Bone marrow (tissue), 2 donors: ENCODE results near the gene IL1B.

Experiments used
- DNase-seq, 2 donors: peaks; one replicate each; lab custom pipeline; 2025; lab: John Stamatoyannopoulos, UW

IL1B gene

DNA sequence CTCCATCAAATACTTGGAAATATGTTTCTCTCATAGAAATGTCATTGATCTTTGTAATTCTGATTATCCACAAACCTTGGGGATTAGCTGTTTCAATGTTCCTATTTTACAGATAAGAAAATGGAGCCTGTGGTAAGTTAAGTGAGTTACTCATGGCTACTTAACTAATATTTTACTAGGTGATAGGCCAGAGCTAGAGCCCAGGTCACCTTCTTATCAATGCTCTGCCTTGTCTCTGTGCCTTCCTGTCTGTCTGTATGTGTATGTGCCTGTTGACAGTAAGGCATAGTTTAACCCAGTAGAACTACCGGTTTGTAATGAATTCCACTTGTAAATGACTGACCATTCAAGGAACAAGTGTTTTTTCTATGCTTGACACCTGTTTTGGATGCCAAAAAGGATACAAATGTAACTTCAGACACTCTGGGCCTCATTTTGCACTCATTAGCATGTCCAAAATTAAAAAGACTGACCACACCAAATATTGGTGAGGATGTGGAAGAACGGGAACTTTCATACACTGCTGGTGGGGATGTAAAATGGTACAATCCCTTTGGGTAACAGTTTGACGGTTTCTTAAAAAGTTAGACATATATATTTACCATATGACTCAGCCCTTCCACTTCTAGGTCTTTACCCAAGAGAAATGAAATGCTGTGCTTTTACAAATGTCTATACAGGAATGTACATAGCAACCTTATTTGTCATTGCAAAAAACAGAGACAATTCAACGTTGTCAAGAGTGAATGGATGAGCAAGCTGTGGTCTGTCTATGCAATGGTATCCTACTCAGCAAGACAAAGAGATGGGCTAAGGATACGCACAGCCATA, 32.7 kb downstream of the IL1B start:
- no peak for DNase-seq

- no peak for DNase-seq
These were observed 35.5 kb downstream of the IL1B start for GRCh38 chr2:112800881-112801583.

DNA sequence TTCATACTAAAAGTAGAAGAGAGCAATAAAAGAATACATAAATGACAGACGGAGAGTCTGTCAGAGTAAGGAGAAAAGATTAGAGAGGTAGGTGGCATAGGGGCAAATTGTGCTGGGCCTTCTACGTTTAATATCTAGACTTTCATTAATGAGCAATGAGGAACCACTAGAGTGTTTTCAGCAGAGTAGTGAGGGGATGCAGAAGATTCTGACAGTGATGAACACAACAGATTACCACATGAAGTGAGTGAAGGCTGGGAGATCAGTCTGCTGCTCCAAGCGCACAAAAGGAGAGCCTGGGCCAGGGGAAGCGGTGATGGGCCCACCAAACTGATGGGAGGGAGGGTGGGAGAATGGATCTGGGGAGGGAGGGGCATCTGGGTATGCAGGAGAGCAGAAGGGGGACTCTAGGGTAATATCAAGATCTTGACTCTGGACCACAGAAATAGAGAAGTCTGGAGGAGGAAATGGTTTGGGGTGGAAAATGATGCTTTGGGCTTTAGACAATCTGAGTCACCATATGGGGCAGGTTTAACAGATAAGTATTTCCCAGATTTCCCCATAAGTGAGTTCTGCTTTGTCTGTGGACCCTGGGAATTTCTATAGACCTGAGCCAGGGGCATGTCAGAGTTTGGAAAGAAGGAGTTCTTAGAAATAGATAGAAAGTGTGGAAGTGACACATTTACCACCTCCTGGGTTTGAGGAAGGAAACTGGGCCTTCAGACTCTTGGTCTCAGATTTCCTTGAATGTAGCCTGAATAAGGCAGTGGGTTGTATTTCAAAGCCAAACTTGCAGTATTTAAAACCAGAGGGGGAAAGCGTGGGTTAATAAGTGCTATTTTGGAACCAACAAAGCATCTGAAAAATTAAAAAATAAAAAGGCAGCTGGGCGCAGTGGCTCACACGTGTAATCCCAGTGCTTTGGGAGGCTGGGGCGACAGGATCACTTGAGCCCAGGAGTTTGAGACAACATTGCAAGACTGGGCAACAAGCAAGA, 37.3 kb downstream of the IL1B start:
- DNase-seq, result peak; percentile 38 to 62

- no peak for DNase-seq
These were observed 40.1 kb downstream of the IL1B start for GRCh38 chr2:112796486-112796885.

- DNase-seq, result peak in 1 of 2 donors; percentile 79
These were observed 40.8 kb downstream of the IL1B start for GRCh38 chr2:112795774-112796173.

DNA sequence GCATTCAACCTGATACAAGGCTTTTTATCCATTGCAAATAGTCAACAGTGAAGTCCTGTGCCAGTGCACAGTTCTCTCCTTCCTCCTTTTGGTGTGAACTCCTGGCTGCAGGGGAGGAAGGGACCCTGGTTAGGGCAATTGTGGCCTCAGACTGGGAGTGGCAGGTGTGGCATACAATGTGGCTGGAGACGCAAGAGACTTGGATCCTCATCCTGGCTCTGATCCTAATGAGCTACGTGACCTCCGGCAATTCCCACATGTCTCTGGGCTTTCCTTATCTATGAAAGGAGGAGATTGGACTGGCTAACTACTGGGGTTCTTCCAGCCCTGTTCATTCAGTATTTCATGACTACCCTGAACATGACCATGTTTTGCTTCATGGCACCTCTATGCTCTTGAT, 41.7 kb downstream of the IL1B start:
- DNase-seq, result no peak

DNA sequence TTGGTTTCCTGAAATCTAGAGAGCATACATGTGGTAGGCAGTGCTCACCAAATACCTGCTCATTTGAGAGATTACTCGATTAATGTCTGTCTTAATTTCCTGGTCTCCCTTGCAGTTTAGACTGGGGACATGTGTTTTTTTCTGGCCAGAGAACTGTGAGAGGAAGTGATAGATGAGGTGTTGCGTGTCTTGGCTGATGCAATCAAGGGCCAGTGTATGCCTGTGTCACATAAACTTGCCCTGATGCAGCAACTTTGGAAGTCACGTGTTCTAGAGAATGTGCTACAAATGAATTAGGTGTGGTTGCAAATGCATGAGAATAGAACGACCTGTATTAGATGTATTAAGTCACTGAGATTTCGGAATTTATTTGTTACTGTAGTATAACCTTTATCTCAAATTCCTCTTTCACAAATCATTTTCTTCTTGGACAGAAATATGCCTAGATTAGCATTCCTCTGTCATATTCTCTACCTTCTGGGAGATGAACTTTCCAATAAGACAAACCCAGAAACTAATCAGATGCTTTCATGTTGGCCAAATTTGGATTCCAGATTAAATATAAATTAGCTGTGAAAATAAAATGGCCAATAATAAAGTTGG, 42.3 kb downstream of the IL1B start:
- DNase-seq, result peak; percentile 22 to 25

DNA sequence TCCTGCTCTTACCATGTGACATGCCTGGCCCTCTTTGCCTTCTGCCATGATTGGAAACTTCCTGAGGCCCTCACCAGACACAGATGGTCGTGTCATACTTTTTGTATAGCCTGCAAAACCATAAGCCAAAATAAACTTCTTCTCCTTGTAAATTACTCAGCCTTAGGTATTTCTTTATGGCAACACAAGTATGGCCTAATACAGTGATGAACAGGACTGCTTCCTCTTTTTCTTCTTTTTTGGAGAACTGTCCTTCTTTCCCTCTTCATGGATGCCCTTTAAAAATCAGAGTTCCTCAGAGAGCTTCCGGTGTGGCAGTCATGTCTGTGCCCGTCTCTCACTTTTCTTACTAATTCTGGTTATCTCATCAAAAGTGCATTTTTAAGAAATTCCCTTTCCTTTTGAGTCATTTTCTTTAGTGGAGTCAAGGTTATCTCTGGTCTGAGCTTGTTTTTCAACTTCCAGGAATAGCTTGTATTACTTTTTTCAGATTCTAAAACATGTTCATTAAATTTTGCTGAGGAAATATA, 43.1 kb downstream of the IL1B start:
- peak in 1 of 2 donors; percentile 33 for DNase-seq

- no peak for DNase-seq
These were observed 44.2 kb downstream of the IL1B start for GRCh38 chr2:112792419-112792818.

GRCh38 chr2:112791693-112792230, 44.8 kb downstream of the IL1B start:
- DNase-seq, result no peak

GRCh38 chr2:112791019-112791418, 45.6 kb downstream of the IL1B start:
- DNase-seq, result no peak

GRCh38 chr2:112790305-112790704, 46.3 kb downstream of the IL1B start:
- no peak for DNase-seq

- DNase-seq, result no peak
These were observed 47.4 kb downstream of the IL1B start for GRCh38 chr2:112789186-112789585.

DNA sequence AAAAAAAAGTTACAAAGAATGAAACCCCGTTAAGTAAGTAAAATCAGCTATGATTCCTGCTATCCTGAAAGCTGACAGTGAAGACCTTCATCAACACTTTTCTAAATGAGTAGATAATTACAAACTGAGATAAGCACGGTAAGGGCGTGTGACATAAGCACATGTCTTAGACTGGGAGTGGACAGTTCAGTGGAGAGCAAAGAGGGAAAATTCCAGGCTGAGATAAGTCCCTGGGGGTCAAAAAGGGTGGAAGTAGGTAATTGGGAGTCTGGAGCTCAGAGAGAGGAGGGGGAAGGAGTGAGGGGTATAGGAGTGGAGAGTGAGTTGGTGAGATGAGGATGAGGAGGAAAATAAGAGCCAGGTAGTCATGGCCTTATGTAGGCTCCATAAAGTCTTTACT, 47.9 kb downstream of the IL1B start:
- no peak for DNase-seq

DNA sequence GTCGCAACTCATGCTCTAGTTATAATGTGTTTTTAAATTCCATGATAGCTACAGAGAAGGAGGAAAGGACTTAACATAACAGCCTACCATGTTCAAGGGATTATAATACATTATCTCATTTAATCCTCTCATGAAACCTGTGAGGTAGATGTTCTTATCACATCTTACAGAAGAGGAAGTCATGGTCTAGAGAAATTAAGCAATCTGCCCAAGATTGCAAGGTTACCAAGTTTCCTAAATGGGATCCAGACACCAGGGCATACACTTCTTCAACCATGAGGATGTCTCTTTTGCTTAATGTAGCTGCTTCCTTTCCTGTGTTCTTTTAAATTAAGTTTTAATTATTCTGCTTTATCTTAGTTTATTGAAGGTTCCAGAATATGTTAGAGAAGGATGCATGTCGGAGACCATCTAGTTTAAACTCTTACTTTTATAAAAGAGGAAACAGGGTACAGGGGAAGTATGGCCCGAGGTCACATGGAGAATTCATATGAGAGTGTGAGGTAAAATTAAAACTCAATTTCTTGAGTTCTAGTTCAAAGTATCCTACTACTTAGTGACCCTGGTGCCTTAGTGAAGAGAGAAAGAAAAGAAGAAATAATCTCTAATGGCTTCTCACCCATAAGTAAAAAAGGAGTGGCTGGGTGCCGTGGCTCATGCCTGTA, 48.7 kb downstream of the IL1B start:
- peak in 1 of 2 donors; percentile 51 for DNase-seq

GRCh38 chr2:112787294-112787693, 49.3 kb downstream of the IL1B start:
- no peak for DNase-seq

DNA sequence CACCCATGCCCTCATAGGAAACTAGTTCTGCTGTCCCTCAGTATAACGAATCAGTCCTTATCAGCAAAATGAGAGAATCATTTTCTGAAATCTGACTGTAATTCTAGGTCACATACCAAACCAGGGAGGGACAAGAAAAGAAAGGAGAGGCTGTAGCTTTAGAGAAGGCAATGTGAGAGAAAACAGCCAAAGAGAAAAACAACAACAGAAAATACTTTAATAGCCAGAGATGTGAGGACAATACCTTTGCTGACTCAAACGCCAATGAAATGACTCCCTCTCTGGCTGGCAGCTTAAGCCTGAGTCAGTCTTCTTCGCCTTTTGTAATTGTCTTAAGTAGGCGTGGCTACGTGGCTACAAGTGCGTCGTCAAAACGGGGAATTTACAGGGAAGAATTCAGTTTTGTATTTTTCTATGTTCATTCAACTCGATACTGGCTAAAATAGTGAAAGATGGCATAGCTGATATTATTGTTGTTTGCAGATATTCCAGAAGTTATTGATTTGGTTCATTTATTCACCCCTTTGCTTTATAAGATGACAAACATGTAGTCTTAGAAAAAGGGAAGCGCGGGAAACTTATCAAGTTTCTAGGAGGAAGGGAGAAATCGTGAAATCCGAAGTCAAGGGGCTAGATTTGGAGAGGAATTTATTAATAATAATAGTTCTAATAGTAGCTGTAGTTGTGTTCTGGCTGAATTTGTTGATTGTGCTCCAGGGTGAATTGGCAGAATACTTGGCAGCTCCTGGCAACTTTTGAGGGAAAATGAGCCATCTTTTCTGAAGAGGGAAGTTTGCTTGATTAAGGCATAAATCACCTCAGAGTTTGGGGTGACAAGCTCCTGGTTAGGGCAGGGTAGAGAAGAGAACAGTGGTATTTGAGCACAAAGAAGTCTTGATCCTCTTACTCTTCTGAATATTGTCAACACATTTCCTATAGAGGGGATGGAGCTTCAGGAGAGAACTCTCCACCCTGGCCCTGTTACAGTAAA, 52.1 kb downstream of the IL1B start, which contains the start of gene IL1A:
IL1A (minus strand) TSS at position 295 of the 991 bp plus-strand sequence. CDS start 723 bp downstream, outside the sequence.
- DNase-seq, result peak in 1 of 2 donors; percentile 10

DNA sequence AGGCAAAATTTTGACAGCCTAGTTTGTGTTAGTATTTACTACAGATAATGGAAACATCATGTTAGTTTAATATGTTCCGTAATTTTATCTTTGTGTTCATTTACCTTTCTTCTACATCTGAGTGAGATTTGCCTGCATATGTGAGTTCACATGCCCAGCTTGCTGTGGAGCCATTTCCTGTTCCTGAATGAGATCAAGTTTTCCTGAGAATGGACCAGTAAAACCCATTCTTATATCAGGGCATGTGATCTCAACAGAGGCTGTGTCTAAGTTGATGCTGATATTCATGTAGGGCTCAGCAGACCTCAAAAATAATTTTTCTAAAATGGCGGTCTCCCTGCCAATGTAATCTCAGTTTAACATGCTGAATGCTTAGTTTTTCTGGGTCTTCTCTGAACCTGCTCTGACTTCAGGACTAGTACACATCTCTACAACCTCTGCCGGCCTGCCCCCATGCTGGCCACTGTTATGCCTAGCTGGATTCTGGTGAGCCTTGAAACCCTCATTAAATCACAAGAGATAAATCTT, 53.3 kb downstream of the IL1B start:
- DNase-seq, result no peak

DNA sequence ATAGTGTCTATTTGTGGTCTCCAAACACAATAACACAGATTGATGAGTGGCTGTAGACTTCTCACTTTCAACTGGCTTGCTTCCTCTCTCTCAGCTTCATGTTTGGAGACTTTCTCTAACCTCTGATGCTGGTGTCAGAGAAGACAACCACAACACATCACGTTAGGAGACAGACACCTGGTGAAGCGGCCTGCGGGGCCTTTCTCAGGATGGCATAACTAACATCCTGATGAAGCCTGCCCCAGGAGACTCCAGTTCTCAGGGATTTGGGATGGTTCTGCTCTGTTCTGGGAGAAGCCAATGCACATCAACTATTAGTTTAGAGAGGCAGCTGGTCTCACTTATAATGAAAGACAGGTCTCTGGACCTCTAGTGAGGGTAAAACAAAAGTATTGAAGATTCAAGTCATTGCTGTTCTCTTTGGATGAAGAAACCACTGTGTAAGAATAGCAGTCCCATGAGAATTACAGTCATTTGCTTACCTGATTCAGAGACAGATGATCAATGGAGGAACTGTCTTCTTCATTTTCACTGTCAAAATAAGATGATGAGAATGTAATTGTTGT, 54.3 kb downstream of the IL1B start:
- no peak for DNase-seq
